Upper lobe of left lung (tissue), 6 donors: ENCODE data around the gene SV2C. TPM values are rescaled to one million over a fixed set of nuclear protein-coding genes. Genes with fewer than 3 reads are reported as not detected.
A peak's percentile ranks its signal among the peaks of the same experiment; 100 is the strongest.

Experiments
- ATAC-seq, 2 donors: fragments of 200-7000 bp; cut with Tn5 transposase; one replicate each; pipeline ENCODE4 v1.9.1; 2022; ENCODE audit warnings: mild to moderate bottlenecking in 2 of 2, moderate library complexity in 2 of 2; ENCODE audit not compliant: low FRiP score in 2 of 2
- DNase-seq, 2 donors: peaks; one replicate each; pipeline ENCODE4 v3.0.0-alpha.2; 2019 to 2020
- H3K27ac ChIP-seq, 4 donors: fragments of 200-600 bp; sonication (generic); one replicate each; pipeline ENCODE4 v1.5.1; 2016 to 2019
- H3K27me3 ChIP-seq, 4 donors: fragments of 200-600 bp; sonication (generic); one replicate each; pipeline ENCODE4 v1.5.1; 2017 to 2019
- H3K36me3 ChIP-seq, 4 donors: fragments of 200-600 bp; sonication (generic); one replicate each; pipeline ENCODE4 v1.5.1; 2016 to 2019
- H3K4me1 ChIP-seq, 4 donors: fragments of 200-600 bp; sonication (generic); one replicate each; pipeline ENCODE4 v1.5.1; 2018 to 2019
- H3K4me3 ChIP-seq, 4 donors: fragments of 200-600 bp; sonication (generic); one replicate each; pipeline ENCODE4 v1.5.1; 2017 to 2019; ENCODE audit warnings: mild to moderate bottlenecking in 2 of 4, moderate library complexity in 1 of 4
- H3K9me3 ChIP-seq, 4 donors: fragments of 200-600 bp; sonication (generic); one replicate each; pipeline ENCODE4 v1.5.1; 2018 to 2019
- EP300 ChIP-seq, 4 donors: sonication (generic); formaldehyde crosslinking; IDR thresholded peaks; one replicate each; pipeline ENCODE4 v1.5.1; 2017; ENCODE audit warnings: antibody characterized with exemption in 4 of 4, control low read depth in 2 of 4
- POLR2A ChIP-seq, 4 donors: fragments of 450-650 bp; IDR thresholded peaks; one replicate each; pipeline ENCODE4 v1.5.1; 2016 to 2017; ENCODE audit warnings: antibody characterized with exemption in 4 of 4, mild to moderate bottlenecking in 2 of 4
- POLR2AphosphoS5 ChIP-seq, 2 donors: sonication (generic); formaldehyde crosslinking; IDR thresholded peaks; one replicate each; pipeline ENCODE4 v1.5.1; 2017; ENCODE audit warnings: antibody characterized with exemption in 2 of 2
- WGBS, 2 donors: methylation state at CpG; one replicate each; pipeline ENCODE4 v1.1.5; 2017 to 2018; 5-methylcytosine and 5-hydroxymethylcytosine counted together
- total RNA-seq, 6 donors: library from RNA; depleted of rRNA in 4 of 6; stranded (reverse); fragments of >200 nt in 4 of 6; gene quantifications; one replicate each; pipeline versions ENCODE4 v1.1.0 to v1.2.1, GENCODE V29; 2016 to 2021
- TF ChIP-seq, protein P1 (sequence below), 6 experiments: fragments of 450-650 bp in 4 of 6; fragments of 200-600 bp in 2 of 6; sonication (generic) in 2 of 6; IDR thresholded peaks; one replicate each; pipeline ENCODE4 v1.5.1; 2016 to 2019; ENCODE audit warnings: antibody characterized with exemption in 6 of 6
- donor health status: DM: no; HTN: no; CAD: no; lungs with moderate emphysema.
- donor health status: DM: no; HTN: yes; CAD: no; lungs with severe emphysema.

The SV2C gene
- total RNA-seq, 6 donors from 2014 or later = 0.15 to 0.51 (median 0.21) TPM; not detected in 2

DNA sequence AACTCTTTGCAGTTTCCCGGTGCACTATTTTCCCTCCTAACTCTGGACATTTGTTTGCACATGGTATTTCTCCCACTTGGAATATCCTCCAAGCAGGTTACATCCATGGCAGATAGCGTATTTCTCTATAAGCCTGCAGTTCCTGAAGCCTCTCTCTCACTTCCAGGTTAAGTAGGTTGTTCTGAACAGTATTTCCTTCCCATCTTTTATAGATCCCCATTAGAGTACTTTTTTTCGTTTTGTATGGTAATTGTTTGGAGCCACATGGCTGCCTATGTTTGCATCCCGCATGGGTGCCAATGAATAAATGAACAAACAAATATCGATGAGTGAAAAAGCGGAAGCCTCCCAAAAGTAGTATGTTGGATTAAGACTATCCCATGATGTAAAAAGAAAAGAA lies 206.5 kb downstream of the SV2C start:
- no peaks in the 10 kb centered on the region for H3K36me3 ChIP-seq
- TF ChIP-seq, protein P1, sequence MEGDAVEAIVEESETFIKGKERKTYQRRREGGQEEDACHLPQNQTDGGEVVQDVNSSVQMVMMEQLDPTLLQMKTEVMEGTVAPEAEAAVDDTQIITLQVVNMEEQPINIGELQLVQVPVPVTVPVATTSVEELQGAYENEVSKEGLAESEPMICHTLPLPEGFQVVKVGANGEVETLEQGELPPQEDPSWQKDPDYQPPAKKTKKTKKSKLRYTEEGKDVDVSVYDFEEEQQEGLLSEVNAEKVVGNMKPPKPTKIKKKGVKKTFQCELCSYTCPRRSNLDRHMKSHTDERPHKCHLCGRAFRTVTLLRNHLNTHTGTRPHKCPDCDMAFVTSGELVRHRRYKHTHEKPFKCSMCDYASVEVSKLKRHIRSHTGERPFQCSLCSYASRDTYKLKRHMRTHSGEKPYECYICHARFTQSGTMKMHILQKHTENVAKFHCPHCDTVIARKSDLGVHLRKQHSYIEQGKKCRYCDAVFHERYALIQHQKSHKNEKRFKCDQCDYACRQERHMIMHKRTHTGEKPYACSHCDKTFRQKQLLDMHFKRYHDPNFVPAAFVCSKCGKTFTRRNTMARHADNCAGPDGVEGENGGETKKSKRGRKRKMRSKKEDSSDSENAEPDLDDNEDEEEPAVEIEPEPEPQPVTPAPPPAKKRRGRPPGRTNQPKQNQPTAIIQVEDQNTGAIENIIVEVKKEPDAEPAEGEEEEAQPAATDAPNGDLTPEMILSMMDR (IDR thresholded peaks at IDR 0.05) = no peak
- TF ChIP-seq POLR2A (IDR thresholded peaks at IDR 0.05) = no peak
- TF ChIP-seq POLR2AphosphoS5 (IDR thresholded peaks at IDR 0.05) = no peak
- TF ChIP-seq EP300 (IDR thresholded peaks at IDR 0.05) = no peak
- no peak overlapping the region for H3K27ac ChIP-seq
- 86 to 89% methylated on average over 6 of the region's 6 CpGs for WGBS, 2 donors
- no peak for ATAC-seq
- H3K4me3 ChIP-seq = no peak overlapping the region
- no peaks in the 10 kb centered on the region for H3K27me3 ChIP-seq
- H3K9me3 ChIP-seq = no peaks in the 10 kb centered on the region
- peaks cover 0 to 6% (median 0%) of the 10 kb centered on the region in 4 donors for H3K4me1 ChIP-seq
- no peak for DNase-seq

DNA sequence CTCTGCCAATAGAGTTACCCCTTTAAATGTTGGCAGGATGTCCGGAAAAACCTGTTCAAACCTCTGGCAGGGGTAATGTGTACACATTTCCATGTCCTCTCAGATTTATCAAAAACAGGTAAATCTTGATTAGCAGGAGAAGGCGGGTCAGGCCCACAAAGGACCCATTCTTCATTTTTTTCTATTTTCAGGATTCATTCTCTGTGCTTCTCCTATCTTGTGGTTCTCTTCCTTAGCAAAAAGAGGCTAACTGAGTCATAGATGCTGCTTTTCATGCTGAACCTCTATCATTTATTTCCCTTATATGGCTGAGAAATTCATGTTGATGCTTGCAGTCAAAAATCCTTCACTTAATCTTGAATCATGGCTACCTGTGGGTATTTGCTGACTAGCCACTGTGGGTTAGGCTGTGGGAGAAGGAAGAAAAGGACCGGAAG lies 207.2 kb downstream of the SV2C start:
- TF ChIP-seq POLR2A (IDR thresholded peaks at IDR 0.05) (no peak), EP300 (IDR thresholded peaks at IDR 0.05) (no peak), POLR2AphosphoS5 (IDR thresholded peaks at IDR 0.05) (no peak)
- TF ChIP-seq, protein P1 (IDR thresholded peaks at IDR 0.05) = no peak
- H3K9me3 ChIP-seq = no peaks in the 10 kb centered on the region
- H3K27me3 ChIP-seq = no peaks in the 10 kb centered on the region
- H3K27ac ChIP-seq = no peak overlapping the region
- ATAC-seq (no peak), DNase-seq (no peak)
- no peak overlapping the region for H3K4me3 ChIP-seq
- WGBS, 2 donors = 59 to 62% methylated on average over 3 of the region's 3 CpGs
- H3K36me3 ChIP-seq = no peaks in the 10 kb centered on the region
- peaks cover 0 to 6% (median 0%) of the 10 kb centered on the region in 4 donors for H3K4me1 ChIP-seq

DNA sequence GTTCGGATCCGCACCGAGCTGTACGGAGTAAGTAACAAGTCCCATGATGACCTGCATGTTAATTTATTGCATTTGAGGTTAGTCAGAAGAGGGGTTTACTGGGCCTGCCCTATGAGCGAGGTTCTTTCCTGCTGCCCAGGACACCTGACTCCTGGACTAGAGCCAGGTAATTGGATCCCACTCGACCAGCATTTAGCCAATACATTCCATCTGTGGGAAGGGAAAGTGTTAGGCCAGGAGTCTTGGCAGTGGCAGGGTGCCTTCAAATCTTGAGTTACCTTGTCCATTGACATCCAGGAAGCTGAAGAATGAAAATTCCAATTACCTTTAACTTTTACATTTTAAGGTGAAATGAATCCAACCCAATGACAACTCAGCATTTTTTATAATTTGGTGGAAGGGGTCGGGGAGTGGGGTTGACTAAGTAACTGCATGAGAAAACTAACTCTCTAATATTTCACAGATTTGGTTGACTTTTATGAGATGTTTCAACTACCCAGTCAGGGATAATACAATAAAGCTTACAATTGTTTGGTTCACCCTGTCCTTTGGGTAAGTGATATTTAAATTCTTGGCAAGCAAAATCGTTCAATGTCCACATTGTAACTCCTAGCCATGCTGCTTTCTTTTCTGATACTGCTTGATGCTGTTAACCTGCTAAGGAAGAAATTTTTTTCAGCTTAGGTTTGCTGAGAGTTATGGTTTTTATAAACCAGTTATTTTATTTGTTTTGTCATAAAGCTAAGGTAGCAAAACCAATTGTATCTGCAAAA lies 208.3 kb downstream of the SV2C start:
- H3K4me1 ChIP-seq = peaks cover 0 to 6% (median 0%) of the 10 kb centered on the region in 4 donors
- H3K9me3 ChIP-seq = no peaks in the 10 kb centered on the region
- no peak overlapping the region for H3K4me3 ChIP-seq
- WGBS, 2 donors = 83 to 85% methylated on average over 8 of the region's 8 CpGs
- H3K27me3 ChIP-seq = no peaks in the 10 kb centered on the region
- H3K27ac ChIP-seq = peak overlapping the region in 1 of 4 donors; percentile 28
- no peak for TF ChIP-seq POLR2A (IDR thresholded peaks at IDR 0.05)
- TF ChIP-seq, protein P1 (IDR thresholded peaks at IDR 0.05) = no peak
- no peak for TF ChIP-seq EP300 (IDR thresholded peaks at IDR 0.05)
- no peak for TF ChIP-seq POLR2AphosphoS5 (IDR thresholded peaks at IDR 0.05)
- DNase-seq = no peak
- H3K36me3 ChIP-seq = no peaks in the 10 kb centered on the region
- no peak for ATAC-seq

DNA sequence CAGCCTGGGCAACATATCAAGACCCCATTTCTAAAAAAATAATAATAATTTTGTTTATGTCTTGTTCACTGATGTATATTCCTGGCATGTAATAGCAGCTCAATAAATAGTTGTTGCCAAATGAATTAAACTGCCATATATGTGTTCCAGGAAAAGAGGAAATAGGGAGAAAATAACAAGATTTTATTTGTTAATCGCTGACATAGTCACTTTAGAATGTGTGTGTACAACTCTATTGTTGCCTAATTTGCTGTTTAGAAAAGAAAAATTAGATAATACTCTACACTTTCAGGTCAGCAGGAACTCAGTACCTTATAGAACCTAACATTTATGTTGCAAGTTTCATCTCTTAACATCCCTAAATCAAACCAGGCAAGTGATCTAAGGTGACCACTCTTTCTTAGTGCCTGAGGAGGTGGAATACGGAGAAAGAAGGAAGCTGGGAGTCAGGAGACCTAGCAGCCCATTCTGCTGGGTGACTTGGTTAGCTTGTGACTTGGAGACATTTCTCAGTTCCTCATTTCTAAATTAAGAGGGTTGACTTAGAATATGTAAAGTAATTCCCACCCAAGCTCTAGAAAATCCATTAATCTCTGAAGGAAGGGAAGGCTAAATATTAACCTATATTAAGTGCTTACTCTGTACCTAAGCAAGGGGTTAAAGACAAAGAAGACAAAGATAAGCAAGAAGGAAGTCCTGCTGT lies 209.6 kb downstream of the SV2C start:
- no peak overlapping the region for H3K4me3 ChIP-seq
- H3K27ac ChIP-seq = peak overlapping the region in 2 of 4 donors; percentile 28 to 63
- H3K27me3 ChIP-seq = no peaks in the 10 kb centered on the region
- H3K9me3 ChIP-seq = no peaks in the 10 kb centered on the region
- no peaks in the 10 kb centered on the region for H3K36me3 ChIP-seq
- 76 to 84% methylated on average over 2 of the region's 2 CpGs for WGBS, 2 donors
- ATAC-seq = peak in 1 of 2 donors; percentile 80
- peak in 1 of 2 donors; percentile 38 for DNase-seq
- H3K4me1 ChIP-seq = peaks cover 0 to 6% (median 0%) of the 10 kb centered on the region in 4 donors
- TF ChIP-seq POLR2A (IDR thresholded peaks at IDR 0.05) (no peak), EP300 (IDR thresholded peaks at IDR 0.05) (no peak), POLR2AphosphoS5 (IDR thresholded peaks at IDR 0.05) (no peak)
- TF ChIP-seq, protein P1 (IDR thresholded peaks at IDR 0.05) = no peak
